GM20431 (cell line): ENCODE data around the gene DPPA5.

Source experiments
- in situ Hi-C: fragments of 300-500 bp; cut with MseI, MboI; formaldehyde crosslinking; loops from one replicate; pipeline ENCODE4 v1.15.0; 2020; ENCODE audit warnings: low sequenced_read_pairs; ENCODE audit not compliant: unreplicated experiment

The DPPA5 gene

GRCh38 chr6:73367761-73368355, 13.8 kb upstream of the DPPA5 start:
- in situ Hi-C loops = no loop called here

- in situ Hi-C loops = no loop called here
These were observed 10.5 kb upstream of the DPPA5 start for GRCh38 chr6:73364549-73364948.

- in situ Hi-C loops = no loop called here
These were observed 10.0 kb upstream of the DPPA5 start for GRCh38 chr6:73364121-73364520.

GRCh38 chr6:73363537-73363875, 9.4 kb upstream of the DPPA5 start:
- in situ Hi-C loops = no loop called here

GRCh38 chr6:73362869-73363536, 8.9 kb upstream of the DPPA5 start:
- in situ Hi-C loops = no loop called here

- in situ Hi-C loops = no loop called here
These were observed 8.3 kb upstream of the DPPA5 start, which contains the start of gene KHDC3L for GRCh38 chr6:73362358-73362757. Gene KHDC3L, plus strand, starts transcription at chr6:73362658. Its CDS starts 72 bp downstream, at chr6:73362730.

- in situ Hi-C loops = no loop called here
These were observed 4.8 kb downstream of the DPPA5 start for GRCh38 chr6:73349311-73349710.

- in situ Hi-C loops = no loop called here
These were observed 5.4 kb downstream of the DPPA5 start for GRCh38 chr6:73348550-73349204.

- in situ Hi-C loops = no loop called here
These were observed 10.9 kb downstream of the DPPA5 start for GRCh38 chr6:73343164-73343563.

- in situ Hi-C loops = no loop called here
These were observed 11.9 kb downstream of the DPPA5 start for GRCh38 chr6:73342174-73342573.

- in situ Hi-C loops = no loop called here
These were observed 12.7 kb downstream of the DPPA5 start for GRCh38 chr6:73341335-73341734.

- in situ Hi-C loops = no loop called here
These were observed 14.0 kb downstream of the DPPA5 start for GRCh38 chr6:73340048-73340447.

GRCh38 chr6:73339340-73339739, 14.7 kb downstream of the DPPA5 start:
- in situ Hi-C loops = no loop called here

GRCh38 chr6:73329201-73329600, 24.9 kb downstream of the DPPA5 start:
- in situ Hi-C loops = no loop called here

- in situ Hi-C loops = no loop called here
These were observed 25.3 kb downstream of the DPPA5 start for GRCh38 chr6:73328790-73329189.

- in situ Hi-C loops = no loop called here
These were observed 28.4 kb downstream of the DPPA5 start for GRCh38 chr6:73325656-73326055.

GRCh38 chr6:73323323-73323722, 30.8 kb downstream of the DPPA5 start:
- in situ Hi-C loops = loop anchor here (25.0 kb wide), 1 partner anchor 911 kb away; no protein-coding TSS in a partner anchor

GRCh38 chr6:73314577-73315492, 39.2 kb downstream of the DPPA5 start:
- in situ Hi-C loops = loop anchor here (25.0 kb wide), 1 partner anchor 903 kb away; no protein-coding TSS in a partner anchor

GRCh38 chr6:73310503-73310845, 43.6 kb downstream of the DPPA5 start:
- in situ Hi-C loops = loop anchor here (25.0 kb wide), 1 partner anchor 898 kb away; no protein-coding TSS in a partner anchor

GRCh38 chr6:73309785-73310502, 44.1 kb downstream of the DPPA5 start:
- in situ Hi-C loops = loop anchor here (25.0 kb wide), 1 partner anchor 898 kb away; no protein-coding TSS in a partner anchor
